Measurements from ENCODE around the gene TATDN2.

Gene TATDN2

DNA sequence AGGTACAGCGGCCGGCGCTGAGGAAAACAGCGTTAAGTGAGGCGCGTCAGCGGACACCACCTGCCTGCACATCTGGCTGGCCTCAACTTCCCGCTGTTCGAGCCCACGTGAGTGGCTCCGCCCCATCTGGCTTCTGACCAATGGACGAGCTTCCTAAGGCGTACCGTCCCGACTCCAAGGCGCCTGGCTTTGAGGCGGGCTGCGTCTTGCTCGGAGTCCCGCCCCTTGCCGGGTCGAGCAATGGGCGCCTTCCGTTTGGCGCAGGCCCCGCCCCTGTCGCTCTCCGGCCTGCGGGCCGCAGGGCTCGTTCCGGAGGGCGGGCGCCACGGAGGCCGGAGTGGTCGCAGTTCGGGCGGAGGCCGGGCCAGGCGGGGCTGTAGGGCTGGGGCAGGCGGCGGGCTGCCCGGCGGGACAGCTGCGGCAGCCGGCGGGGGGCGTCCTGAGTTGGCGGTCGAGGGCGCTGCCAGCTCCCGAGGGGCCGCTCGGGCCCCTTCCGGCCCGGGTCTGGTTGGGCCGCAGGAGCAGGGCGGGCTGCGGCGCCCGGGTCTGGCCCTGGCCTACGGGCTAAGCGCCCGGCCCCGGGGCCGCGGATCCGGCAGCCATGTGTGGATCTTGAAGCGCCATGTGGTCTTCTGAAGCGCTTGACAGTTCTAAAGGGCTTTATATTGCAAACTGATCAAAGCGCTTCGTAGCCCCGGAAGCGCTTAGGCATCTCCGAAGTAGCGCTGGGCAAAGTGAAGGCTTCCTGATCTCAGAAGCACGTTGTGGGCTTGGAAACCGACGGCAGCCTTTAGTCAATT lies at the start of gene TATDN2:
TATDN2 (plus strand) TSS at position 276 of the 800 bp plus-strand sequence. CDS start 742 bp downstream, outside the sequence.
- DNase-seq, result peak; percentile 86

- no peak for DNase-seq
Measured at GRCh38 chr3:10198761-10199649, 49.3 kb upstream of the TATDN2 start.

- no peak for DNase-seq
Measured at GRCh38 chr3:10204921-10205320, 43.3 kb upstream of the TATDN2 start.

DNA sequence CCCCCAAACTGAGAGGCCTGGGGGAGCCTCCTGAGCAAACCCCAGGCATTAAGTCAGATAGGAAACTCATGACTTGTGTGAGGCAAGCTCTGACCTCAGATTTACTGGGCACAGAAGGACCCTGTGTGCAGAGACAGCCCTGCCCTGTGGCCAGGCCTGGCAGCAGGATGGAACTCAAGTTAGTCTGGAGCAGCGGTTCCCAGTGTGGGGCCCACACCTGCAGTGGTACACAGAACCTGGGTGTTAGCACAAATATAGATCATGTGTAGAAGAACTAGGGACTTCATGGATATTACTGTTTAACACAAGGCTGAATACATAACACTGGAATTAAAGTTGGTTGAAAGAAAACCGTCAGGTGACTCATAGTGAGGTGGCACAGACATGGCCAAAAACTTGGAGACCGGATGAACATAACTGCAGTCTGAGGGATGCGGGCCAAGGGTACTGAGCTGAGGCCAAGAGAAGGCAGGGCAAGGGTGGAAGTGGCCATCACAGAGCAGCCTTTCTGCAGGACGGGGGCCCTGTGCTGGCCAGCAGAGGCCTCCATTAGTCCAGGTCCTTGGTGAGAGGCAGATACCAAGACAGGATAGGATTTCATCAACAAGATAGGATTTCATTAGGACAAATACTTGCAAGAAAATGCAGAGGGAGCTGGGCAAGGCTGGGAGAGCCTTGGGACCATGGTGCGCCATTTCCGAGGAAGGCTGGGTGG lies 42.7 kb upstream of the TATDN2 start:
- DNase-seq, result peak; percentile 53

DNA sequence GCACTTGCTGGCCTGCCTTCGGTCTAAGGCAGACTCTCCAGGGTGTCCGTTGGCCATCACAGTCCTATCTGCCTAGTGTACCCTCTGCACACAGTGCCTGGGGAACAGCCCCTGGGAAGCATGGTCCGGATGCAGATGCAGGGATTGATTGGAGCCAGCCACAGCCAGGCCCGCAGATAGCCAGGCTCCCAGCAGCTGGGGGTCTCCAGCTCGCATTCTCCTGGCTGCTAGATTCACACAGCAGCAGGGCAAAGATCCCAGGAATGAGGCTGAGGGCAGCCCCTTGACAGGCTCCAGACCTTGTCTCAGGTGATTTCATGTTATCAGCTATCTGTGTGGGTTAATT lies 42.1 kb upstream of the TATDN2 start:
- no peak for DNase-seq

GRCh38 chr3:10213156-10213792 lies 35.0 kb upstream of the TATDN2 start:
- DNase-seq, result no peak

DNA sequence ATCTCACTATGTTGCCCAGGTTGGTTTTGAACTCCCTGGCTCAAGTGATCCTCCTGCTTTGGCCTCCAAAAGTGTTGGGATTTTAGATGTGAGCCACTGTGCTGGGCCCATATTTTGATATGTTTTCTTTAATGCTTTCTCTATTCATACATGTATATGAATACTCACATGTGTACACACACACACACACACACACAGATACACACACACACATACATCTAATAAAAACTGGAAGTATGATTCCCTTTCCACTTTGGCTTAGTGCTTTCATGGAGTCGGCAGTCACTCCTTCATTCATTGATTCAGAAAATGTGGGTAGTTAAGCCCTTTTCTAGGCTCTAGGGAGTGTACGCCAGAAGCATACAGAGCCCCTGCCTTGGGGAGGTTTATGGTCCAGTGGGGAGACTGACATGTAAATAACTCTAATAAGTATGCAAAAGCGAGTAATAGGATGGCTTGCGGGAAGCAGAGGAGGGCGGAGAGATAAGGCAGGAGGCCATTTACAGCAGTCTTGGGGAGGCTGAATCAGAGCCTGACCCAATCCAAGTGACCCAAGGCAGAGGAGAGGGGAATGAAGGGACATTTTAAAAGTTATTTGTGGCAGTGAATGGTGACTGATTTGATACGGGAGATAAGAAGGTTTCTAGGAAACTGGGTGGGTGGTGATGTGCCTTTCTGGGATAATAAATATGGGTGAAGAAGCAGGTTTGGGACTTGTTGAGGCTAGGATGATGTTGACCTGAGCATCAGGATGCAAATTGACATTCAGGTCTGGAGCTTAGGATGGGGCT lies 32.5 kb upstream of the TATDN2 start:
- no peak for DNase-seq

GRCh38 chr3:10217359-10217758 lies 30.9 kb upstream of the TATDN2 start:
- no peak for DNase-seq

- DNase-seq, result no peak
Measured at GRCh38 chr3:10219737-10220136, 28.5 kb upstream of the TATDN2 start.

DNA sequence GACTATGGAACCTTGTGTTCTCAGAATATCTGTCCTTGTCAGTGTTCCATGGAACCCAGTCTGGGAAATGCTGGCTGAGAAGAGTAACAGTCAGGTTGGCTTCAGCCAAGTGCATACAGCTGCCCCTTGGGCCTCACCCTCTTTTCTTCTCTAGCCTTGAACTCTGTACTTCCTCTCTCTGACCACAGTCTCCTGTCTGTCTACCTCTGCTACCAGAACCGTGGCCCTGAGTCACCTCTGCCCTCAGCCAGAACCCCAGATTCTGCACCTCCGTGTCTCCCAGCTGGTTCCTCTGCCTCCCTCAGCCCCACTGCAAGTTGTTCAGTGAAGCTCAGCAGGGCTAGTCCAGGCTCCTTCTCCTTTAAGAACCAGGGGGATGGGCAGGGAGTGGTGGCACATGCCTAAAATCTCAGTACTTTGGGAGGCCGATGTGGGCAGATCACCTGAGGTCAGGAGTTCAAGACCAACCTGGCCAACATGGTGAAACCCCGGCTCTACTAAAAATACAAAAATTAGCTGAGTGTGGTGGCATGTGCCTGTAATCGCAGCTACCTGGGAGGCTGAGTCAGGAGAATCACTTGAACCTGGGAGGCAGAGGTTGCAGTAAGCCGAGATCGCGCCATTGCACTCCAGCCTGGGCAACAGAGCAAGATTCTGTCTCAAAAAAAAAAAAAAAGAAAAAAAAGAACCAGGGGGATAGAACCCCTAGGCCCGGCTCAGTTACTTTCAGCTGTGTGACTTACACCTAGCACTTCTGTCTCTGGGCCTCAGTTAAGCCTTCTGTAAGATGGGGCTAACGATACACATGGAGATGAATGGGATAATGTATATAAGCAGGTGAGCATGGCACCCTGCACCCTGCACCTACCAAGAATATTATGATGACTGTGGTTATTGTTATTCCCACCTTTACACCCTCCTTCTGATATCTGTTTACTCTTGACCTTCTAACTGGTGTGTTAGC lies 24.3 kb upstream of the TATDN2 start:
- DNase-seq, result no peak

- peak; percentile 52 for DNase-seq
Measured at GRCh38 chr3:10224794-10225665, 23.2 kb upstream of the TATDN2 start.

- DNase-seq, result no peak
Measured at GRCh38 chr3:10226293-10226692, 22.0 kb upstream of the TATDN2 start.

- DNase-seq, result no peak
Measured at GRCh38 chr3:10228248-10228950, 19.9 kb upstream of the TATDN2 start.

DNA sequence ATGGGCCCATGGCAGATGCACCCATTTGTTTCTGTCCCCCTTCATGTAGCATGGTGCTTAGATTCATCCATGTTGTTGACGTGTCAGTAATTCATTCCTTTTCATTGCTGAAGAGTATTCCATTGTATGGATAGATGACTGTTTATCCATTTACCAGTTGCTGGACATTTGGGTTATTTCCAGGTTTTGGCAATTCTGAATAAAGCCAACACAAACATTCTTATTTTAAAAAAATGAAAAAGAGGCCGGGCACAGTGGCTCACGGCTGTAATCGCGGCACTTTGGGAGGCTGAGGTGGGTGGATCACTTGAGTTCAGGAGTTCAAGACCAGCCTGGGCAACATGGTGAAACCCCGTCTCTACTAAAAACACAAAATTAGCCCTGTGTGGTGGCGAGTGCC lies 18.7 kb upstream of the TATDN2 start:
- DNase-seq, result no peak

DNA sequence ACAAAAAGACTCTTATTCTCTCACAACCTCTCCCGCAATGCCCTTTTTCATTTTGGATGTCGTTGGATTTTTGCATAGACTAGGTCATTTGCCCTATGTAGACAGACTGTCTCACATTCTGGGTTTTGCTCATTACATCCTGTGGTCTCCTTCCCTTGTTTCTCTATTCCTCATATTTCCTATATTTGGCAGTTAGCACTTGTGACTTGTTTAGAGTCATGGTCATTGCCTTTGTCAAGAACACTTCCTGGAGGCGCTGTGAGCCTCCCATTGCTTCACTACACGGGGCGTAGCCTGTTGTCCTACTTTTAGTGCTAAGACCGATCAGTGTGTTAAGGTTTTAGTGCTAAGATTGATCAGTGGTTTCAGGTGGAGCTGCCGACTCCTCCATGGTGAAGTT lies 16.1 kb upstream of the TATDN2 start:
- no peak for DNase-seq

GRCh38 chr3:10233988-10234387 lies 14.3 kb upstream of the TATDN2 start:
- DNase-seq, result no peak

- DNase-seq, result no peak
Measured at GRCh38 chr3:10234526-10235230, 13.6 kb upstream of the TATDN2 start.

DNA sequence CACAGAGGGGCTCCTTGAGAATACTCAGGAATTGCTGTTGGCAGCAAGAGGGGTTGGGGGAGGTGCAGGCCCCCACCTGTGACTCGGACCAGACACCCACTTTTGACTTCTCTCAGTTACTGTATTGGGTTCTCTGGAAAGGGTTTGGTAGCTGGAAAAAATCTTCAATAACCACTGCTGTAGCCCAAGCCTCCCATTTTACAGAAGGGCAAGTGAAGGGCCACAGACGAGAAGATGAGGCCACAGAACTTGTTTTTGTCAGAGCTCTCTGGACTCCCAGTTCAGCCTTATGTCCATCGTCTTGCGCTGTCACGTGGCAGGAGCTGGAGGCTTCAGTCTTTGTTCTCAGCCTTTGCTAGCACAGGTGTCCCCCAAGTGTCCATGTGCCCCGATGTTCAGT lies 12.7 kb upstream of the TATDN2 start:
- no peak for DNase-seq

Measured in GOT3 (cell line).